Measurements from ENCODE around the gene ZBED5.
A peak's percentile ranks its signal among the peaks of the same experiment; 100 is the strongest.
"Not testable (repeated sequence)": the region's sequence is repeated elsewhere in the genome, so short reads cannot be mapped to it uniquely, and the experiment has no call there.

Gene ZBED5

DNA sequence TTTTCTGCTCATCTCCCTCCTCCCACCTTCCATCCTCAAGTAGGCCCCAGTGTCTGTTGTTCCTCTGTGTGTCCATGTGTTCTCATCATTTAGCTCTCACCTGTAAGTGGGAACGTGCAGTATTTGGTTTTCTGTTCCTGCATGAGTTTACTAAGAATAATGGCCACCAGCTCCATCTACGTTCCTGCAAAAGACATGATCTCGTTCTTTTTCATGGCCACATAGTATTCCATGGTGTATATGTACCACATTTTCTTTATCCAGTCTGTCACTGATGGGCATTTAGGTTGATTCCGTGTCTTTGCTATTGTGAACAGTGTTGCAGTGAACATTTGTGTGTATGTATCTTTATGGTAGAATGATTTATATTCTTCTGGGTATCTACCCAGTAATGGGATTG, 21.0 kb downstream of the ZBED5 start:
- not testable (repeated sequence) for DNase-seq

- no peak for DNase-seq
These were observed 28.7 kb downstream of the ZBED5 start for GRCh38 chr11:10829139-10829538.

- no peak for DNase-seq
These were observed 29.5 kb downstream of the ZBED5 start for GRCh38 chr11:10828402-10828801.

DNA sequence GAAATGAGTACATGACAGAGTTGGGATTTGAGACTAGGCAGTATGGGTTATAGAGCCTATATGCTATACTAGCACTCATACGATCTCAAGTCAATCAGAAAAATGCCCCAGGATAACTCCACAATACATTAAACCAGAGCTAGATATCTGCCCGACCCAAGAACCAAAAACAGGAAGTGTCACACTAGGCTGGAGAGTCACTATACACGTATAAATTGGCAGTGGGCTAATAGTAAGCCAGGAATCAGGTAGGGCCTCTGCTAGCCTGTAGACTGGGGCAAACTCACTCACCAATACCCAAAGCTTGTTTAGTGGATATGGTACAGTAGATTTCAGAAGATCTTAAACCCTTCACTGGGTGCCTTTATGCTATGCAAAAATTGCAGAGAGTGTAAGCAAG, 33.0 kb downstream of the ZBED5 start:
- no peak for DNase-seq

DNA sequence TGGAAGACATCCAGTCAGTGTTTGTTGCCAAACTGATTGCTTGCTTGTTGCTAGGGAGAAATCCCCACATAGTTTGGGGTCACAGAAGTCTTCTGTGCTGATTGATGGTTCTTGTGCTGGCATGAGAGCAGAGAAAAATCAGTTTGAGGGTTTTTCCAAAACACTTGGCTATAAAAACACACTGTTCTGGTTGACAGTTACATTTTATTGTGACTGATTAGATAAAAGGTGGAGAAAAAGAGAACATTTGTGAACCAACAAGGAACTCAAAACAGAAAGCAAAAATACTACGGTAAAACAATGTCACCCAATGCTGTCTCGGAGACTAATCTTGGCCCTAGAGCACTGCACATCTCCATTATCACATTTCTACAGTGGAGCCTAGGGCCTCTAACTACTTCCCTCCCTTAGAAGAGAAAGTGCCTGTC, 34.7 kb downstream of the ZBED5 start:
- DNase-seq, result no peak

GRCh38 chr11:10822491-10822890, 35.4 kb downstream of the ZBED5 start:
- not testable (repeated sequence) for DNase-seq

DNA sequence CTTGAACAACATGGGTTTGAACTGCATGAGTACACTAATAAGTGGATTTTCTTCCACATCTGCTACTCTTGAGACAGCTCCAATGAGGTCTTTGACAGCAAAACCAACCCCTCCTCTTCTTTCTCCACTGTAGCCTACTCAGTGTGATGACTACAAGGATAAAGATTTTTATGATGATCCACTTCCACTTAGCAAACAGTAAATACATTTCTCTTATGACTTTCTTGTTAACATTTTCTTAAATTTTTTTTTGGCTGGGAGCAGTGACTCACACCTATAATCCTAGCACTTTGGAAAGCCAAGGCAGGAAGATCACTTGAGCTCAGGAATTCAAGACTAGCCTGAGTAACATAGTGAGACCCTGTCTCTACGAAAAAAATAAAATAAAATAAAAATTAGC, 39.3 kb downstream of the ZBED5 start:
- DNase-seq, result no peak

DNA sequence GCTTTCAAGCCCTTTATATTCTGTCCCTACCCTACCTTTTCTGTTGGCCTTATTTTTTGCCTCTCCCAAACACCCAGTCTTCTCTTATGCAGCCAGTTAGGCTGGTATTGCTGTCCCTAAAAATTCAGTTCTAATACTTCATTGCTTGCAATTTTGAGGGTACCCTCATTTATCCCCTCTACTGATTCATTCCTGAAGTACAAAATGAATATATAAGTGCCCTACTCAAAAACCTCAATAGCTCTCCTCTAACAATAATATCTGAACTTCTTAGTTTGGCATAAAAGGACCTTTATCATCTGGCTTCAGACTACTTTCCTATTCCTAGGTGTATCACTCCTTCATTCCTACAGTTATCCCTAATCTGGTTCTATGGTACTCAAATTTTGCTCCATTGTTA, 43.9 kb downstream of the ZBED5 start:
- no peak for DNase-seq

GRCh38 chr11:10809373-10810160, 48.3 kb downstream of the ZBED5 start:
- DNase-seq, result peak; percentile 63

- DNase-seq, result peak; percentile 98
These were observed 49.1 kb downstream of the ZBED5 start, which contains the start of gene EIF4G2 for GRCh38 chr11:10808553-10809372. EIF4G2 (minus strand) TSS chr11:10808926.

- DNase-seq, result no peak
These were observed 49.7 kb downstream of the ZBED5 start for GRCh38 chr11:10808235-10808552.

GRCh38 chr11:10807493-10808234, 50.2 kb downstream of the ZBED5 start:
- peak; percentile 62 for DNase-seq

DNA sequence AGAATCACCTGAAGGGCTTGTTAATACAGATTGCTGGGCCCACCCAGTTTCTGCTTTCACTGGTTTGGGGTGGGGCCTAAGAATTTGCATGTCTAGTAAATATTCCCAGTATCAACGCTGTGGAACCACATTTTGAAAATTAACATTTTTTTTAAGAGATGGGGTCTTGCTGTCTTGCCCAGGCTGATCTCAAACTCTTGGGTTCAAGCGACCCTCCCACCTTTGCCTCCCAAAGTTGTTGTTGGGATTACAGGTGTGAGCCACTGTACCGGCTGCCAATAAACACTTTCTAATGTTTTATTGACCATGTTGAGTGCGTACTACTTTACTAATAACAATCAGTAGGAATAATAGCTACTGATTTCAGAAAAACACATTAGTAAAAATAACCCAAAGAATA, 51.6 kb downstream of the ZBED5 start:
- no peak for DNase-seq

GRCh38 chr11:10805741-10806140, 52.1 kb downstream of the ZBED5 start:
- no peak for DNase-seq

DNA sequence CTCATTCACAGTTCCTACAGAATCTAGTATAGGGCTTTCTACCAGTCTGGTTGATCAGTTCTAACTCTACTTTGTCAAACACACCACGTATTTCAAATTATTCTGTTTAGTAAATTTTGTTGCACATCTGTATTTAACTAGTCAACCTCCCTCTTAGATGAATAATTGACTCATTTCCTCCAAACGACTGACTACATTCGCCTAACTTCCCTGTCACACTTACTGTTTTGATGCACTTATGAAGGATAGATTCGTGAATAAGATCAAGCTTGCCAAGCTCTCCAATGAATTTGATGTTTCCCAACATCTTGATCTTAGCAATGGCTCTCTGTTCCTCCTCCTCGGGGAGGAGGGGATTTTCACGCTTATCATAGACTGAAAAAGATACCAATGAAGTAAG, 54.2 kb downstream of the ZBED5 start:
- DNase-seq, result no peak
